Measurements from ENCODE around the gene USH1C. TPM values are rescaled to one million over a fixed set of nuclear protein-coding genes. Genes with fewer than 3 reads are reported as not detected.
A peak's percentile ranks its signal among the peaks of the same experiment; 100 is the strongest.

USH1C gene
- under 1 TPM in 1 of 2 donors, not detected in 1; 0.88 TPM for total RNA-seq
- long read RNA-seq, result 0 reads

GRCh38 chr11:17544181-17544622, at the start of gene USH1C:
Gene USH1C (minus strand): TSS chr11:17544416. CDS start chr11:17544307, 109 bp downstream.
- DNase-seq, result no peak
- intact Hi-C loops (cut with DNase I), result no loop called here
- peak; percentile 70 to 74 for ATAC-seq

DNA sequence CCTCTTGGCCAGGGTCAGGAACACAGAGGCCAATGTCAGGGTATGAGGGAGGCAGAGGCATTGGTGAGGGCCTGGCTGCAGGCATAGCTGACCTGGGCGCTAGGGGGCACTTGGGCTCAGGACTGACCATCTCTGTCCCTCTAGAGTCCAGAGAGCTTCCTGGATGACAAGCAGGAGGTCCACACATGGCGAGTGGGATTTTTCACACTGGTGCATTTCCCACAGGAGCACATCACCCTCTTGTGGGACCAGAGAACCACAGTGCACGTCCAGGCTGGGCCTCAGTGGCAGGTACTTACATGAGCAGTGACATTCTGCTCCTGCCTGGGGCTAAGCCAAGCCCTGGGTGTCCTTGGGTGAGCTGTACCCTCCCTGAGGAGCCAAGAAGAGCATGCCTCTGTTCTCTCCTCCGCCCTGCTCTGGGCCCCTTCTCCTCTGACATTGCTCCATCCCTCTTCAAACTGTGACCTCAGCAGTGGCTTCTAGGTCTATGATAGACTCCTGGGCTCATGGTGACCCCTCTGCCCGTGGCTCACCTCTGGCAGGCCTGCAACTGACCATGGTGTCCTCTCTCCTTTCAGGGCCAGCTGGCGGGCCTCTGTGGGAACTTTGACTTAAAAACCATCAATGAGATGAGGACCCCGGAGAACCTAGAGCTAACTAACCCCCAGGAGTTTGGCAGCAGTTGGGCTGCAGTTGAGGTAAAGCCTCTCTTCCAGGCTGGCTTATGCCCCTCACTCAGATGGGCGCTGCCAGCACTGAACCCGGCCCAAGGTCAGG, 49.4 kb upstream of the USH1C start:
- intact Hi-C loops (cut with DNase I), result no loop called here
- DNase-seq (no peak), ATAC-seq (no peak)

GRCh38 chr11:17591293-17591692, 47.1 kb upstream of the USH1C start:
- intact Hi-C loops (cut with DNase I), result no loop called here
- ATAC-seq (no peak), DNase-seq (no peak)

DNA sequence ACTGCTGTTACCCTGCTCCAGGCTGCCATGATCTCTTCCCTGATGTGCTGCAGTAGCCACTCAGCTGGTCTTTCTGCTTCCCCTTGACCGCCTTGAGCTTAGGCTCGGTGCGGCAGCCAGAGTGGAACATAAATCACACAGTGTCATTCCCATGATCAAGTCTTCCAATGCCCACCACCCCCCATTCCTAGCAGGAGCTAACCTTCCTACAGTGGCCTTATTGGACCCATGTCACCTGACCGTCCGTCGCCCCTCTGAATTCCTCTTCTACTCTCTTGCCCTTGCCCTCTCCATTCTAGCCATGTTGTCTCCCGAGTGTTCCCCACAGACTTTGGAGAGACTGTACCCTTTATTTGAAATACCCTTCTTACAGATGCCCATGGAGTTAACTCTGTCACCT, 46.2 kb upstream of the USH1C start:
- intact Hi-C loops (cut with DNase I), result no loop called here
- no peak for DNase-seq
- no peak for ATAC-seq

DNA sequence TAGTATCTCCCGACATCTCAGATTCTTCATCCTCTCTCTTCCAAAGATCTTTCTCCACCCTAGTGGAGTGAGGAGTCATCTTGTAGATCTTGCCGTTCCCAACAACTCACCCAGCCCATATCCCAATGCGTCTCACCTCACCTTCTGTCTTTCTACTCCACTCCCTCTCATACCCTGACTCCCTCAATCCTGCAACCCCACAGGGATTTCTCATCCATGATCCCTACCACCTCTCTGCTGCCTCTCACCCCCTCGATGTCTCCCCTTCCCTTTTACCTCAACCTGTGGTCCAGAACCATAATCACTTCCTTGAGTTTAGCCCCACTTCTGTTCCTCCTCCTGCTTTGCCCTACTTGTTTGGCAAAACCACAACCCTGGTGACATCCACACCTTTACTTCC, 44.5 kb upstream of the USH1C start:
- intact Hi-C loops (cut with DNase I), result no loop called here
- no peak for ATAC-seq
- no peak for DNase-seq

GRCh38 chr11:17588166-17588565, 44.0 kb upstream of the USH1C start:
- ATAC-seq (no peak), DNase-seq (no peak)

GRCh38 chr11:17585911-17586695, 41.9 kb upstream of the USH1C start:
- ATAC-seq (no peak), DNase-seq (no peak)
- intact Hi-C loops (cut with DNase I), result no loop called here

More at GRCh38 chr11:17588166-17588565, 44.0 kb upstream of the USH1C start:
- intact Hi-C loops (cut with DNase I), result no loop called here

GRCh38 chr11:17581732-17582053, 37.5 kb upstream of the USH1C start:
- no peak for DNase-seq
- intact Hi-C loops (cut with DNase I), result no loop called here
- no peak for ATAC-seq

GRCh38 chr11:17581036-17581731, 37.0 kb upstream of the USH1C start:
- no peak for ATAC-seq
- intact Hi-C loops (cut with DNase I), result no loop called here
- DNase-seq, result no peak

DNA sequence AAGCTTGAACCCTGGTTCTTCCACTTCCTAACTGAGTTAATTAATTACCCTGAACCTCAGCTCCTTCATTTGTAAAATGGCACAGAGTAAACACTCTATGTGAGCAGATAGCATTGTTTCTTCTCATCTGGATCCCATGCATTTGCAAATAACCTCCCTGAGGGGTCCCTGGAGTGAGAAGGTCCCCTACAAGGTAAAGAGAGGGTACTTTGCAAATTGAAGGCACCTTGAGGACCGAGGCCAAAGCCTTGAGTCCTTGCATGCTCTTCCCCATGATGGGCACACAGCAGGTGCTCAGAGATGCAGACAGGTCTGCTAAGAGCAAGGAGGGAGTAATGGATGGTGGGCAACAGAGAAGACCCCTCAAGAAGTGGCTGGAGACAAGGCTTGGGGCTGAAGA, 36.1 kb upstream of the USH1C start:
- intact Hi-C loops (cut with DNase I), result no loop called here
- DNase-seq (no peak), ATAC-seq (no peak)

DNA sequence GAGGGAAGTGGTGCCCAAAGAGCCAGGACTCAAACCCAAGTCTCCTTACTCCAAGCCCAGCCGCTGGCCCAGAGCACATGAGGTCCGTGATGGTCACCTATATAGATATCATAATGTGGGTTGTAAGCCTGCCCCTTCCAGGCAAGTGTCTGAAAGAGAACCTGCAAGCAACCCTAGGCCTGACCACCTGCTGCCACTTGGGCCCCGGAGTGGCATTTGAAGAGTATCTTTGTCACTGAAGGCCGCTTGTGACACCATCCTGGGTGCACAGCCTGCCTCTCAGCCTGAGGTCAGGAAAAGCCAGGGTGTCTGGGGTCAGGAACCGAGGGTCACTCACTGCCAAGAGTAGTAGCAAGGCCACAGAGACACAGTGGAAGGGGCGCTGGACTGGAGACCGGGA, 35.2 kb upstream of the USH1C start:
- DNase-seq, result no peak
- intact Hi-C loops (cut with DNase I), result no loop called here
- ATAC-seq, result no peak

GRCh38 chr11:17578958-17579357, 34.7 kb upstream of the USH1C start:
- no peak for ATAC-seq
- DNase-seq, result no peak
- intact Hi-C loops (cut with DNase I), result no loop called here

DNA sequence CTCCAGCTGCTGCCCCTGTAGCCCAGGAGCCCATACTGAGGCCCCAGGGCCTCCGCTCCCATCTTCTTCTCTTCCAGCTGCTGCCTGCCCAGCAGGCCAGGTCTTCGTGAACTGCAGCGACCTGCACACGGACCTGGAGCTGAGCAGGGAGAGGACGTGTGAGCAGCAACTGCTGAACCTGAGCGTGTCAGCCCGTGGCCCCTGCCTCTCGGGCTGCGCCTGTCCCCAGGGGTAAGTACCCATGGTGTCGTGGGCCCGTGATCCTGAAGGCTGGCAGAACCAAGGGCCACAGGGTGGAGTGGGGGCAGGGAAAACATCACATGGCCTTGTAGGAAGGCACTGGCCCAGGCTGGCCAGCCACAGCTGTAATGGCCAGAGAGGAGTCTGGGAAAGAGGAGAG, 34.1 kb upstream of the USH1C start:
- intact Hi-C loops (cut with DNase I), result no loop called here
- DNase-seq, result no peak
- no peak for ATAC-seq

DNA sequence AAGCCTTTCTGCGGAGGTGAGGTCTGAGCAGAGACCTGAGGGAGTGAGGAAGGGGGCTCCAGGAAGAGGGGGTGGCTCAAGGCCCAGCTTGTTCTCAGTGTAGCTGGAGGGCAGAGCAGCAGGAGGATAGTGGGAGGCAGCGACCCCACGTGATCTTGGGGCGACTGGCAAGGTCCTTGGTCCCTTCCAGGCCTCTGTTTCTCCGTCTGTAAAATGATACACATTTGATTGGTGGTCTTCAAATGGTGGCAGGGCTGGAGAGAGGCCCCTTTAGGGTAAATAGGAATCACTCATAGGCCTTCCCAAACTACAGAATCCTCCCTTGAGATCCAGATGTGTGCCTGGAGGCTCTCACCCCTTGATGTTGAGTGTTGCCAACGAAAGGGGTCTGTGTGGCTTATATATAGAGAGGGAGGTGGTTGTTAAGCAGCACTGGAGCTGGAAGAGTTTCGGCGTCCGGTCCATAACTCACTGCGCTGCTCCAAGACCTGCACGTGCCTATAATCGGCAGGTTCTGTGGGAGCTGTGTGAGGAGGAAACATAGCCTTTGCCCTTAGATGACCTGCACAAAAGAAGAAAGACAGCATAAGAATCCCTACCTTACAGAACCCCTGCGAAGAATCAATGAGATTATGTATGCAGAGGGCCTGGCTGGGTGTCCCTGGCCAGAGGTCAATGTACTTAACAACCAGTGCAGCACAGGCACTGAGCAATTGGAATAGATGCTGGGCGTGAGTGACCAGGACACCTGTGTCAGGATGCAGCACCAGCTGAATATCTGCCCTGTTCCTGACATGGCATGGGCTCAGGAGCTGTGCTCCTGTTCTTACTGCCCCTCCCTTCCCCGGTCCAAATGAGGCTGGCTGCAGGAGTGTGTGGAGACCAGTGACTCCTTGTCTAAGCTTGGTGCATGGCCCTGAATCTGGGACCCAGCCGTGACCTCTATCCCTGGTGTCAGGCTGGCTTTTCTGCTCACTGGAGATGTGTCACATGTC, 31.5 kb upstream of the USH1C start:
- intact Hi-C loops (cut with DNase I), result no loop called here
- ATAC-seq (no peak), DNase-seq (no peak)

GRCh38 chr11:17574141-17575091, 30.2 kb upstream of the USH1C start:
- DNase-seq (no peak), ATAC-seq (no peak)
- intact Hi-C loops (cut with DNase I), result no loop called here

GRCh38 chr11:17573526-17573925, 29.3 kb upstream of the USH1C start:
- DNase-seq (no peak), ATAC-seq (no peak)
- intact Hi-C loops (cut with DNase I), result no loop called here

DNA sequence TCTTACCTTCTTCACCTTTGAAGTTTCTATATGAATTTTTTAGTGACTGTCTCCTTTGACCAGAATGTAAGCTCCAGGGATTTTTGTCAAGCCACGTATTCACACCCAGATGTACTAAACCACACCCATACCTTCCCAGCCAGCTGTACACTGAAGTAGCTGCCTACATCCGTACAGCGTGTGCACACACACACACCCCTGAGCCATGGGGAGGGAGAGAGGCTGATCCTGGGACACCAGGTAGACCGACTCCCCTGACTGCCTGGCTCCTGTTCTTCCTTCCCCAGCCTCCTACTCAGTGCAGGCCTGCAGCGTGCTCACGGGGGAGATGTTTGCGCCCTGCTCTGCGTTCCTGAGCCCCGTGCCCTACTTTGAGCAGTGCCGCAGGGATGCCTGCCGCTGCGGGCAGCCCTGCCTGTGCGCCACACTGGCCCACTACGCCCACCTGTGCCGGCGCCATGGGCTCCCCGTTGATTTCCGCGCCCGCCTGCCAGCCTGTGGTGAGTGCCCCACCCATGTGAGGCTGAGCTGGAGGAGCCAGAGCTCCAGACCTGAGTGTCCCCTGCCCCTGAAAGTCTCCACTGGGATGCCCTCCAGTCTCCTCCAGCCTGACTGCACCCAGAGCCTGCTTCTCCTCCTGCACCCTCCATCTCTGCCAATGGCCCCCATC, 28.7 kb upstream of the USH1C start:
- no peak for DNase-seq
- intact Hi-C loops (cut with DNase I), result no loop called here
- ATAC-seq, result no peak
